ENCODE results near the gene CDHR2. TPM values are rescaled to one million over a fixed set of nuclear protein-coding genes. Genes with fewer than 3 reads are reported as not detected.

Gene CDHR2
- total RNA-seq, 1 experiment from 2014 or later, result not detected

- DNase-seq (ENCODE audit: extremely low read depth, low read depth), result no peak
Observed at GRCh38 chr5:176527246-176528222, 21.6 kb upstream of the CDHR2 start.

- no peak for DNase-seq (ENCODE audit: extremely low read depth, low read depth)
Observed at GRCh38 chr5:176528301-176528700, 20.8 kb upstream of the CDHR2 start.

GRCh38 chr5:176528761-176529115, 20.4 kb upstream of the CDHR2 start:
- no peak for DNase-seq (ENCODE audit: extremely low read depth, low read depth)

- DNase-seq (ENCODE audit: extremely low read depth, low read depth), result no peak
Observed at GRCh38 chr5:176529116-176529740, 19.9 kb upstream of the CDHR2 start.

- DNase-seq (ENCODE audit: extremely low read depth, low read depth), result no peak
Observed at GRCh38 chr5:176529741-176530141, 19.4 kb upstream of the CDHR2 start.

GRCh38 chr5:176530393-176530982, 18.7 kb upstream of the CDHR2 start:
- no peak for DNase-seq (ENCODE audit: extremely low read depth, low read depth)

GRCh38 chr5:176530983-176531901, 17.9 kb upstream of the CDHR2 start:
- no peak for DNase-seq (ENCODE audit: extremely low read depth, low read depth)

- DNase-seq (ENCODE audit: extremely low read depth, low read depth), result no peak
Observed at GRCh38 chr5:176531902-176532493, 17.1 kb upstream of the CDHR2 start.

GRCh38 chr5:176532795-176533194, 16.3 kb upstream of the CDHR2 start:
- no peak for DNase-seq (ENCODE audit: extremely low read depth, low read depth)

- DNase-seq (ENCODE audit: extremely low read depth, low read depth), result no peak
Observed at GRCh38 chr5:176533390-176533789, 15.8 kb upstream of the CDHR2 start.

GRCh38 chr5:176533894-176534611, 15.1 kb upstream of the CDHR2 start:
- DNase-seq (ENCODE audit: extremely low read depth, low read depth), result no peak

GRCh38 chr5:176534640-176535039, 14.5 kb upstream of the CDHR2 start:
- no peak for DNase-seq (ENCODE audit: extremely low read depth, low read depth)

- no peak for DNase-seq (ENCODE audit: extremely low read depth, low read depth)
Observed at GRCh38 chr5:176535101-176535663, 14.0 kb upstream of the CDHR2 start.

- no peak for DNase-seq (ENCODE audit: extremely low read depth, low read depth)
Observed at GRCh38 chr5:176535664-176536131, 13.4 kb upstream of the CDHR2 start.

GRCh38 chr5:176536132-176536901, 12.8 kb upstream of the CDHR2 start:
- peak; percentile 54 for DNase-seq (ENCODE audit: extremely low read depth, low read depth)

- DNase-seq (ENCODE audit: extremely low read depth, low read depth), result peak; percentile 96
Observed at GRCh38 chr5:176536902-176537553, 12.1 kb upstream of the CDHR2 start, which contains the start of gene RNF44. Gene RNF44 (minus strand): TSS chr5:176537402. CDS start chr5:176532472, 4,930 bp downstream.

GRCh38 chr5:176537554-176538229, 11.4 kb upstream of the CDHR2 start:
- peak; percentile 99 for DNase-seq (ENCODE audit: extremely low read depth, low read depth)
